OCI-LY1 (cell line): ENCODE measurements around the gene ERBB4.

Experiments used
- H2AFZ ChIP-seq: fragments of 200-600 bp; sonication (generic), shearing (Covaris generic); 2 replicates; pipeline ENCODE4 v1.6.0; 2014; ENCODE audit warnings: antibody characterized with exemption, mild to moderate bottlenecking, low read length
- H3F3A ChIP-seq: fragments of 200-600 bp; sonication (generic), shearing (Covaris generic); 2 replicates; pipeline ENCODE4 v1.6.0; 2014; ENCODE audit warnings: mild to moderate bottlenecking, antibody characterized with exemption, low read length, moderate library complexity; ENCODE audit not compliant: insufficient read depth
- H3K27ac ChIP-seq: fragments of 200-600 bp; sonication (generic); 2 replicates; pipeline ENCODE4 v1.5.1; 2014; ENCODE audit warnings: low read length, mixed run types, mild to moderate bottlenecking, low read depth; ENCODE audit not compliant: poor library complexity, severe bottlenecking
- H3K27me3 ChIP-seq: fragments of 200-600 bp; sonication (generic); 2 replicates; pipeline ENCODE4 v1.6.0; 2014; ENCODE audit warnings: antibody characterized with exemption, mild to moderate bottlenecking, low read length, moderate library complexity; ENCODE audit not compliant: insufficient read depth
- H3K36me3 ChIP-seq: fragments of 200-600 bp; sonication (generic); 2 replicates; pipeline ENCODE4 v1.6.1; 2014; ENCODE audit warnings: mild to moderate bottlenecking, antibody characterized with exemption, low read length, moderate library complexity, mixed read lengths; ENCODE audit not compliant: insufficient read depth
- H3K4me1 ChIP-seq: fragments of 200-600 bp; sonication (generic); 2 replicates; pipeline ENCODE4 v1.5.1; 2014; ENCODE audit warnings: mild to moderate bottlenecking, low read length, moderate library complexity; ENCODE audit not compliant: insufficient read depth, severe bottlenecking
- H3K4me2 ChIP-seq: fragments of 200-600 bp; sonication (generic), shearing (Covaris generic); 2 replicates; pipeline ENCODE4 v1.6.1; 2014; ENCODE audit warnings: low read length
- H3K4me3 ChIP-seq: fragments of 200-600 bp; sonication (generic); 2 replicates; pipeline ENCODE4 v1.5.1; 2014; ENCODE audit warnings: low read length, low read depth, mild to moderate bottlenecking, mixed read lengths; ENCODE audit not compliant: poor library complexity, severe bottlenecking
- H3K79me2 ChIP-seq: fragments of 200-600 bp; shearing (Covaris generic); 2 replicates; pipeline ENCODE4 v1.6.1; 2016; ENCODE audit warnings: mixed run types, low read length, mixed read lengths; ENCODE audit not compliant: insufficient read depth
- H3K9ac ChIP-seq: fragments of 200-600 bp; sonication (generic), shearing (Covaris generic); 2 replicates; pipeline ENCODE4 v1.6.1; 2014; ENCODE audit warnings: mild to moderate bottlenecking, low read length, mixed read lengths
- H3K9me2 ChIP-seq: fragments of 200-600 bp; sonication (generic), shearing (Covaris generic); 2 replicates; pipeline ENCODE4 v1.6.1; 2014; ENCODE audit warnings: low read depth, mild to moderate bottlenecking, low read length, mixed read lengths
- H3K9me3 ChIP-seq: fragments of 200-600 bp; shearing (Covaris generic); 2 replicates; pipeline ENCODE4 v1.6.1; 2014; ENCODE audit warnings: low read length, mixed read lengths
- H4K20me1 ChIP-seq: fragments of 200-600 bp; sonication (generic), shearing (Covaris generic); 2 replicates; pipeline ENCODE4 v1.6.0; 2016; ENCODE audit warnings: mild to moderate bottlenecking, low read length; ENCODE audit not compliant: insufficient read depth
- CTCF ChIP-seq: fragments of 200-600 bp; sonication (generic), shearing (Covaris generic); IDR thresholded peaks from 2 replicates; pipeline ENCODE4 v1.5.1; 2017; ENCODE audit warnings: mild to moderate bottlenecking, antibody characterized with exemption, low read length, moderate library complexity, mixed read lengths
- EZH2 ChIP-seq: fragments of 200-600 bp; sonication (generic), shearing (Covaris generic); IDR thresholded peaks from 2 replicates; pipeline ENCODE4 v1.8.0; 2017; ENCODE audit warnings: borderline replicate concordance, mixed run types, mild to moderate bottlenecking, antibody characterized with exemption, low read length, moderate library complexity, mixed read lengths

The ERBB4 gene

GRCh38 chr2:212088353-212088752 is 450.2 kb downstream of the ERBB4 start:
- Histone ChIP-seq H3K9me2 (no peaks in the 10 kb centered on the region), H3K27ac (no peak overlapping the region), H3K4me3 (no peak overlapping the region), H3K4me1 (peaks cover 20% of the 10 kb centered on the region), H3K4me2 (no peak overlapping the region), H2AFZ (no peak overlapping the region), H3K79me2 (no peaks in the 10 kb centered on the region), H3K9ac (no peak overlapping the region), H4K20me1 (no peaks in the 10 kb centered on the region), H3K9me3 (no peaks in the 10 kb centered on the region), H3K36me3 (no peaks in the 10 kb centered on the region), H3F3A (no peaks in the 10 kb centered on the region), H3K27me3 (no peaks in the 10 kb centered on the region)
- TF ChIP-seq EZH2: no peak
- no peak for TF ChIP-seq CTCF

GRCh38 chr2:212083492-212083891 is 455.1 kb downstream of the ERBB4 start:
- Histone ChIP-seq H3K4me3 (no peak overlapping the region), H3K79me2 (no peaks in the 10 kb centered on the region), H4K20me1 (no peaks in the 10 kb centered on the region), H3K4me1 (peaks cover 19% of the 10 kb centered on the region), H3K27me3 (no peaks in the 10 kb centered on the region), H3K9ac (no peak overlapping the region), H3K9me3 (no peaks in the 10 kb centered on the region), H3F3A (no peaks in the 10 kb centered on the region), H3K36me3 (no peaks in the 10 kb centered on the region), H3K27ac (no peak overlapping the region), H3K9me2 (no peaks in the 10 kb centered on the region), H2AFZ (no peak overlapping the region), H3K4me2 (no peak overlapping the region)
- no peak for TF ChIP-seq EZH2
- TF ChIP-seq CTCF: no peak

- Histone ChIP-seq H2AFZ (no peak overlapping the region), H3K79me2 (no peaks in the 10 kb centered on the region), H3K27ac (no peak overlapping the region), H3K9me3 (no peaks in the 10 kb centered on the region), H3K27me3 (no peaks in the 10 kb centered on the region), H4K20me1 (no peaks in the 10 kb centered on the region), H3K9ac (no peak overlapping the region), H3F3A (no peaks in the 10 kb centered on the region), H3K4me2 (no peak overlapping the region), H3K4me1 (peaks cover 9% of the 10 kb centered on the region), H3K9me2 (no peaks in the 10 kb centered on the region), H3K4me3 (no peak overlapping the region), H3K36me3 (no peaks in the 10 kb centered on the region)
- TF ChIP-seq CTCF: no peak
- no peak for TF ChIP-seq EZH2
These were observed 460.5 kb downstream of the ERBB4 start for GRCh38 chr2:212078103-212078502.
